IMR-90 (cell line): ENCODE measurements around the gene SOS1.

ENCODE experiments used
- CEBPB ChIP-seq: IDR thresholded peaks from 2 replicates; pipeline ENCODE4 v1.6.1; 2012; ENCODE audit warnings: low read depth, low read length, improper control_type of control experiment
- CTCF ChIP-seq: conservative IDR thresholded peaks from 2 replicates; pipeline ENCODE4 v1.5.1; 2012; ENCODE audit warnings: mild to moderate bottlenecking, low read depth, low read length, improper control_type of control experiment
- FOS ChIP-seq: fragments of 150-350 bp; IDR thresholded peaks from 2 replicates; pipeline ENCODE4 v1.6.1; 2016; ENCODE audit warnings: low read depth, low read length
- MAFK ChIP-seq: IDR thresholded peaks from 2 replicates; pipeline ENCODE4 v1.6.1; 2012; ENCODE audit warnings: low read depth, low read length, improper control_type of control experiment
- NFE2L2 ChIP-seq: fragments of 150-350 bp; IDR thresholded peaks from 2 replicates; pipeline ENCODE4 v1.6.1; 2016; ENCODE audit warnings: low read depth, mild to moderate bottlenecking, low read length
- POLR2A ChIP-seq: IDR thresholded peaks from 2 replicates; pipeline ENCODE4 v1.6.1; 2012; ENCODE audit warnings: mild to moderate bottlenecking, low read depth, low read length
- RAD21 ChIP-seq: IDR thresholded peaks from 2 replicates; pipeline ENCODE4 v1.6.1; 2012; ENCODE audit warnings: low read length, improper control_type of control experiment
- RFX5 ChIP-seq: IDR thresholded peaks from 2 replicates; pipeline ENCODE4 v1.8.0; 2012; ENCODE audit warnings: low read depth, mild to moderate bottlenecking, low read length, moderate library complexity

GRCh38 chr2:39017334-39017733, 103.5 kb downstream of the SOS1 start:
- TF ChIP-seq CTCF (no peak), CEBPB (no peak), POLR2A (no peak), RFX5 (no peak), NFE2L2 (no peak), FOS (no peak), RAD21 (no peak), MAFK (no peak)
